DMS 273 treated with DMSO at 0.1 percent for 48 hours (cell line): ENCODE measurements around the gene PTPRN2.
"Not testable (repeated sequence)": the region's sequence is repeated elsewhere in the genome, so short reads cannot be mapped to it uniquely, and the experiment has no call there.

Source experiments
- DNase-seq: peaks from one replicate; lab custom pipeline; 2025; lab: John Stamatoyannopoulos, UW

Gene PTPRN2

DNA sequence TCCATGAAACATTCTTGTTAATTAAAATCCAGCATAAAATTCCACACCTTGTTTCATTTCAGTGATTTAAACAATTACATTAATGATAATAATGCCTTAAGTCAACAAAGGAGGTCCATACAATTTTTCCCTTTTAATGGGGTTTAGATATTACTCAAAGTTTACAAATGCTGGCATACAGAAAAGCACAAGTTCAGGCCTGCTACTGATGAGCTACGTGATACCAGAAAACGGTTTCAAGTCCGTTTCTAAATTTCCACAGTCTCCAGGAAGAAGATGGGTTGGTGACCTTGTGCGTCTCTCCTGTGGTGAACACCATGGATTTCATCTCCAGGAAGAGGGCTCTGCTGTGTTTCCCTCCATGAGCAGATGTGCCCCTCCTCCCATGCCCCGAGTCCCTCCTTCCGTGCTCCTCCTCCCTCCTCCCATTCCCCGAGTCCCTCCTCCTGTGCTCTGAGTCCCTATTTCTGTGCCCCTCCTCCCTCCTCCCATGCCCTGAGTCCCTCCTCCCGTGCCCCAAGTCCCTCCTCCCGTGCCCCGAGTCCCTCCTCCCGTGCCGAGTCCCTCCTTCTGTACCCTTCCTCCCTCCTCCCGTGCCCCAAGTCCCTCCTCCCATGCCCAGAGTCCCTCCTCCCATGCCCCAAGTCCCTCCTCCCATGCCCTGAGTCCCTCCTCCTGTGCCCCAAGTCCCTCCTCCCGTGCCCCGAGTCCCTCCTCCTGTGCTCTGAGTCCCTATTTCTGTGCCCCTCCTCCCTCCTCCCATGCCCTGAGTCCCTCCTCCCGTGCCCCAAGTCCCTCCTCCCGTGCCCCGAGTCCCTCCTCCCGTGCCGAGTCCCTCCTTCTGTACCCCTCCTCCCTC lies 201.9 kb downstream of the PTPRN2 start:
- not testable (repeated sequence) for DNase-seq

DNA sequence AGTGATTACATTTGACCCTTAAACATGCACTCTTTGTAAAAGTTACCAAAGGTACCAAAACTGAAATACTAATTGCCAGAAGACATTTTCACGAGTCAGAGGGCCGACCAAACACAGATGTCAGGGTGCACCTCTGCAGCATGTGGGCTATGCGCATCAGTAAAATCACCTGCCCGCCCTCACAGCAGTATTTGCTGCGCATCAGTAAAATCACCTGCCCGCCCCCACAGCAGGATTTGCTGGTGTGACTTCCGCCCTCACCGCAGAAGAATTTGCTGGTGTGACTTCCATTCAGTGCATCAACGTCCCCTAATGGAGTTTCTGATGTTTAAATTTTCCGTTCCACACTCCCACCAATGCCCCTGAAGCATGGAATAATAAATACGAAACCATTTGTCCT lies 202.9 kb downstream of the PTPRN2 start:
- no peak for DNase-seq

DNA sequence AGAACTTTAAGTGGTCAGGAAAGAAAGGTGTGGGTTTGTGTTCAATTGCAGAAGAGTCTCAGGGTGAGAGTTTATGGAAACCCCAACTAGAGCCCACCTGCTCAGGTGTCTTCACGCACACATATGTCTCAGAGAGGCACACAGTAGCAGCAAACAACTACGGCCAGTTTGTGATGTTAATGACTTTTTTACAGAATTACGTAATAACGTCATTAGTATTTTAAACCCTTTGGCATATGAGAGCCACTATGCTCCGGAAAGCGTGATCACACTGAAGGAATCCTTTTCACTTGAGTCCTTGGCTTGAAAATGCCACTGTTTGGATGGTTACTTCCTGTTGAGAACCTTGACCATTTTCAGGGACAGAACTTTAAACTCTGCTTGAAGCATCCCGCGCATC lies 204.0 kb downstream of the PTPRN2 start:
- DNase-seq, result no peak

DNA sequence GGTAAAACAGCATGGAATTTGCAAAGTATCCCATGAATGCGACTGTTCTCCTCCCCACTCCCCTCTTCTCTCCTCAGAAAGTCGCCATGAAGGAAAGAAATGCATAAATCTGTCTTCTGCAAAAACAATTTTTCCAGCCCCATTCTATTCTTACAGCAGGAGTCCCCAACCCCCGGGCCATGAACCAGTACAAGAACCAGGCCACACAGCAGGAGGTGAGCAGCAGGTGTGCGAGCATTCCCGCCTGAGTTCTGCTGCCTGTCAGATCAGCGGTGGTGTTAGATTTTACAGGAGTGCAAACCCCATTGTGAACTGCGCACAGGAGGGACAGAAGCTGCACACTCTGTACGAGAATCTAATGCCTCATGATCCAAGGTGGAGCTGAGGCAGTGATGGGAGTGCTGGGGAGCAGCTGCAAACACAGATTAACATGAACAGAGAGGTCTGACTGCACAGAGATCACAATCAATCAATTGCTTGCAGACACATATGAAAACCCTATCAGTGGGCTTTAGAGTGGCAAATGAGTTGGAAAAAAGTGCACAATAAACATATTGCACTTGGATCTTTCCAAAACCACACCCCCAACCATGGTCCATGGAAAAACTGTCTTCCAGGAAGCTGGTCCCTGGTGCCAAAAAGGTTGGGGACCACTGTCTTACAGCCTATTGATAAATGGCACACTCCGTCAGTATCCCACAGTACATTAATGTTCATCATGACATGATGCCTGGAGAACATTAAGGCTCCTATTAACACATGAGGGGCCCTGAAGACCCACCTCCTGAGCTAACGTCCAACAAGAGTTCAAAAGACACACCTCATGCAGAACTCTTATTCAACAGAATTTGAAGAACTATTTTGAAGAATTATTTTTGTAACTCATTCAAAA lies 205.0 kb downstream of the PTPRN2 start:
- no peak for DNase-seq

DNA sequence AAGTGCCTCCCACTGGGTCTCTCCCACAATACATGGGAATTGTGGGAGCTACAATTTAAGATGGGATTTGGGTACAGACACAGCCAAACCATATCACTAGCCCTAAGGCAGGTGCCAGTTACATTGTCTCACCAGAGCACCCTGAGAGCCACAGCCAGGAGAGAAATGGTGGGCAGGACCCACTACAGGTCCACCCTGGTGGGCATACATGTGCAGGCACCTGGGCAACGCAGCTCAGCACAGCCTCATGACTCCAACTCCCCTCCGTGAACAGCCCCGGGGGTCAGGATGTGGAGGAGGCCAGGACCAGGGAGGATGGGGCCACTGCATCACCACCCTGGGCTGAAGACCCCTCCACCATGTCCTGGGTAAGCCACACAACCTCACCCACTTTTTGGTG lies 205.7 kb downstream of the PTPRN2 start:
- no peak for DNase-seq

DNA sequence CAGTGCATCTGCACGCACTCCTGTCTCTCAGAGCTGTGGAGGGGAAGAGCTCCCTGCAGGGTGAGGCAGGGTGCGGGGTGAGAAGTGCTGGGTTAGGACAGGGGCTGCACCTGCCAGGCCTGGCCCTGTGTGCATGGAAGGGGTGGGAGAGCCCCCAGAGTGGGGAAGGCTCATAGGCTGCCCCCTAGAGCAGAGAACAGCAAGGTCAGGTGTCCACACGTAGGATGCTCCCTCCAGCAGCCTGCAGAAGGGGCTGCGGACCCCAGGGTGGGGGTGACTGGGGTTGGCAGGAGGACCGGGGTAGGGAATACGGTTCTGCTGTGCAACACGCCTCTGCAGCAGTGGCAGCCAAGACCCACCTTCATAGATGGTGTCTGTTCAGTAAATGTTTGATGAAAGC lies 208.6 kb downstream of the PTPRN2 start:
- no peak for DNase-seq

DNA sequence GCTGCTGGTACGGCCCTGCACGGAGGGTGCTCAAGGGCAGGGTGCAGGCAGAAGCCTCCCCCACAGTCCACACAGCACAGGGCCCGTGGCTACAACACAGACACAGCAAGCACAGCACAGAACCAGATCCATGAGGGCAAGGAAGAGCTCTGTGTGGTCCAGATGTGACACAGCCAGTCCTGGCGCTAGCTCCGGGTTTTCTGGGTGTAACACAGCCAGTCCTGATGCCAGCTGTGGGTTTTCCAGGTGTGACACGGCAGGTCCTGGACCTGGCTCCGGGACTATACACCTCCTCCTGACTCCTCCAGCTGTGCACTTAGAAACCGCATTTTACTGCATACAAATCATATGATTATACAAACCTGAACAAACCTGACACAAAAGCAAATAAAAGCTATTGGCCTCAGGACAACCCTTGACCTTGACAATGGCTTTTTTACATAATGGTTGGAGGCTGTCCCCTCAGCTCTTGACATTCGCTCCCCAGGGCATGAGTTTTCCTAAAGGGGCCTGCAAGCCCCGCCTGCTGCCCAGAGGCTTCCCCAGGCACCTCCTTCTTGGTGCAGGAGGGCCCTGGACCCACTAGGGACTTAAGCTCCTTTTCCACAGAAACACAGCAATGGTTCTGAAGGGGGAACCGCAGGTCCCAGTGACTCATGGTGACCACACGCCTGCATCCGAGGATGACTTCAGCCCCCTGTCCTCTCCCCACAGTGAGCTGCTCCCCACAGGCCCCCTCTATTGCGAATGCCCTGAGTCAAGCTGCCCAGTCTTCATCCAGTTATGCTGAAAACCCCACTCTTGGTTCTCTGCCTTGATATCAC lies 209.6 kb downstream of the PTPRN2 start:
- DNase-seq, result no peak

DNA sequence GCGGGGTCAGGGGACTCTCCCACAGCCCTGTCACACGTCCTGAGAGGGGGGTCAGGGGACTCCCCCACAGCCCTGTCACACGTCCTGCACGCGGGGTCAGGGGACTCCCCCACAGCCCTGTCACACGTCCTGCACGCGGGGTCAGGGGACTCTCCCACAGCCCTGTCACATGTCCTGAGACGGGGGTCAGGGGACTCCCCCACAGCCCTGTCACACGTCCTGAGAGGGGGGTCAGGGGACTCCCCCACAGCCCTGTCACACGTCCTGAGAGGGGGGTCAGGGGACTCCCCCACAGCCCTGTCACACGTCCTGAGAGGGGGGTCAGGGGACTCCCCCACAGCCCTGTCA lies 210.8 kb downstream of the PTPRN2 start:
- DNase-seq, result not testable (repeated sequence)

DNA sequence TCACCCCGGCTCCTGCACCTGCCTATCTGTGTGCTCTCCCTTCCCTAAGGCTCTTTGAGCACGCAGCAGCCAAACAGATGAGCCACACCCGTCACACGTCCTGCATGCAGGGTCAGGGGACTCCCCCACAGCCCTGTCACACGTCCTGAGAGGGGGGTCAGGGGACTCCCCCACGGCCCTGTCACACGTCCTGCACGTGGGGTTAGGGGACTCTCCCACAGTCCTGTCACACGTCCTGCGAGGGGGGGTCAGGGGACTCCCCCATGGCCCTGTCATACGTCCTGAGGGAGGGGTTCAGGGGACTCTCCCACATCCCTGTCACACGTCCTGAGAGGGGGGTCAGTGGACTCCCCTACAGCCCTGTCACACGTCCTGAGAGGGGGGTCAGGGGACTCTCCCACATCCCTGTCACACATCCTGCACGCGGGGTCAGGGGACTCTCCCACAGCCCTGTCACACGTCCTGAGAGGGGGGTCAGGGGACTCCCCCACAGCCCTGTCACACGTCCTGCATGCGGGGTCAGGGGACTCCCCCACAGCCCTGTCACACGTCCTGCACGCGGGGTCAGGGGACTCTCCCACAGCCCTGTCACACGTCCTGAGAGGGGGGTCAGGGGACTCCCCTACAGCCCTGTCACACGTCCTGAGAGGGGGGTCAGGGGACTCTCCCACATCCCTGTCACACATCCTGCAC lies 211.3 kb downstream of the PTPRN2 start:
- DNase-seq, result not testable (repeated sequence)

DNA sequence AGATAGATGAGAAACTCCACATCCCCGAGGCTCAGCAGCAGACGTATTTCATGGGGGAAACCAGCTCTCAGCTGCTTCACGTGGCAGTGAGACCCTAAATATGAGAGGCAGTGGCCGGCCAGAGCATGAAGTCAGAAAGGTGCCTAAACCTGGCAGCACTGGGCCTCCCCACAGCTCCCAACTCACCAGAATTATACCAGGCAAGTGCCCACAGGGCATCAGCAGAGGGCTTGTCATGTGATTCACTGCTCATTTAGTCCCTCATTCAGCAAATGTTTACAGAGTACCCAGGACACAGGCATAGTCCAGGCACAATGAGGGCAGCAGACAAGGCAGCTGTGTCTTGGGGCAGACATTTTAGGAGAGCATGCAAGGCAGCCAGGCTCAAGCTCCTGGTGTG lies 212.6 kb downstream of the PTPRN2 start:
- DNase-seq, result no peak

DNA sequence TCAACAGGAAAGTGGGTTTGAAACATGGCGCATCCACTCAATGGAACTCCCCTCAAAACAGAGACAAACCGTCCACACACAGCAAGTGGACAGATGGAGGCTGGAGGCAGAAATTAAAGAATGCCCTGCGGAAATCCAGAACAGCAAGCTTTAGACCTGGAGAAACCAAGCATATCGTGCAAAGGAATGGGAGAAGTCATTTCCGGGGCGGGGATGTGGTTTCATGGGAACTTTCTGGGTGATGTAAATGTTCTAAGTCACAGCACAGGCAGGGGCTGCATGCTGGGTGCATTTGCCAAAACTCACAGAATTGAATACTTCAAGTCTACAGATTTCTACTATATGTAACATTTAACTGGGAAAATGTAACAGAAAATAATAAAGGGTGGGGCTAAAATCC lies 213.0 kb downstream of the PTPRN2 start:
- no peak for DNase-seq

DNA sequence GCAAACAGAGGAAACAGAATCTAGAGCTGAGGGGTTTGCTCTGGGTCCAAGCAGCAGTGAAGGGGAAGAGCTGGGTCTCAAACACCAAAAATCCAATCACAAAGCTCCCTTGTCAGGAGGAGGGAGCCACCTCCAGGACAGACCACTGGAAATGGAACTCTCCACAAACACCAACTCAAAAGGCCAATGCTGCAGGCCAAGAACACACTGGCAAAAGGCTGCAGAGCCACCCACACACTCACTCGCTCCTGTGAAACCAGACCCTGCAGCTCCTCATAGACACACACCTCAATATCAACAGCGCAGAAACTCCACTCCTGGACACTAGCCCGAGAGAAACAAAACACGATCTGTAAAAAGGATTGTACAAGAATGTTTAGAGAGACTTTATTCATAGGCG lies 213.5 kb downstream of the PTPRN2 start:
- DNase-seq, result no peak

DNA sequence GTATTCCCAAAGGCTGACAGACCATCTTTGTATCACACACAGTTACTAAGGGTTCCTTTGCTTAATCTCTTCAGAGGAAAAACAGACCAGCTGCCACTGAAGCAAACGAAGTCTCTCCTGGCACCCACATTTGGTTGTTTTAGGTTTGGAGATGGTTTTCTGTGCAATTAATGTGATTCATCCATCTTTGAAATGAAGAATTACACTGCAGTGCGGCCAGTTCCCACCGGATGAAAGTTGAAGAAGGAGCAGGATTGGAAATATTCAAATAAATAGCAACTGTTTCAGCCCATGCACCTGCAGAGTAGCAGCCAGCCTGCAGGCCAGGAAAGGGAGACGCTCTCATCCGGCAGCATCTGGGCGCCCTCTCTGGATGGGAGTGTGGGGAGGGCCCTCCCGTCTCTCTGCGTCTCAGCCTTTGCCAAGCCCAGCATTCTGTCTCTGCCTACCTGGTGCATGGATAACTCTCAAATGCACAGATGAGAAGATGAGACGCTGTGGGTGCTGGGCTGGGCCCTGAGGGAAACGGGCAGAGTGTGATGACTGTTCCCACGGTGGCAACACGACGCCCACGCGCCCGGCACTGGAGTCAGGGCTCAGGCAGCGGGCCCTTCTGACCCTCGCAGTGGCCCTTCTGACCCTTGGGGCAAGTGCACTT lies 214.0 kb downstream of the PTPRN2 start:
- no peak for DNase-seq

DNA sequence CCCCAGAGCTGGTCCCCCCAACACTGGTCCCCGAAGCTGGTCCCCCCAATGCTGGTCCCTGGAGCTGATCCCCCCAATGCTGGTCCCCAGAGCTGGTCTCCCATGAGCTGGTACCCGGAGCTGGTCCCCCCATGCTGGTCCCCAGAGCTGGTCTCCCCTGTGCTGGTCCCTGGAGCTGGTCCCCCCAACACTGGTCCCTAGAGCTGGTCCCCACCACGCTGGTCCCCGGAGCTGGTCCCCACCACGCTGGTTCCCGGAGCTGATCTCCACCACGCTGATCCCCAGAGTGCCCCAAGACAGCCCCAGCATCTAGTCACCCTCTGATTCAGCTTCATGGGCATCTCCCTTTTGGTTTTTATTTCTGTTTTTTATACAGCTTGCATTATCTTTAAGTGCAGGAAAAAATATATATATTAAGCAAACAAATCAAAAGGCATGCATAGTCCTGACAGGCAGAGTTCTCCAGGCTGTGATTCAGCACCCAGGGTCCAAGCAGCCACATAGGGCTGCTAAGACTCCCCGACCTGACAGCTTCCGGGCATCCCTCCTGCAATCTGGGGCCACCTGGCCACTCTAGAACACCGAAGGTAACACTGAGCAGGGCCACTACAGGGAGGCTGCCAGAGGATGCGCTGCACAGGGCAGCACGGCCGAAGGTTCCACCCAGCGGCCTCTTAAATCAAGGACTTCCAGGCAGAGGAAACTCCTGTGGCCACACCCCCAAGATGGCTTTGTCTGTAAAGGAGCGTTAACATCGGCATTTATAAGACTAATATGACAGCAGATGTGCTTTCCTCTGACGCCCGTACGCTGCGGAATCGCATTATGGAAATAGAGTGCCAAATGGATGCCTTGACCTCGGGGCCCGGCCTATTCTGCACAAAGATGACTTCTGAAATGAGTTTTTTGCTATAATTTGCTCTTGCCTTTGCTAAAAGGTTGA lies 215.0 kb downstream of the PTPRN2 start:
- no peak for DNase-seq

DNA sequence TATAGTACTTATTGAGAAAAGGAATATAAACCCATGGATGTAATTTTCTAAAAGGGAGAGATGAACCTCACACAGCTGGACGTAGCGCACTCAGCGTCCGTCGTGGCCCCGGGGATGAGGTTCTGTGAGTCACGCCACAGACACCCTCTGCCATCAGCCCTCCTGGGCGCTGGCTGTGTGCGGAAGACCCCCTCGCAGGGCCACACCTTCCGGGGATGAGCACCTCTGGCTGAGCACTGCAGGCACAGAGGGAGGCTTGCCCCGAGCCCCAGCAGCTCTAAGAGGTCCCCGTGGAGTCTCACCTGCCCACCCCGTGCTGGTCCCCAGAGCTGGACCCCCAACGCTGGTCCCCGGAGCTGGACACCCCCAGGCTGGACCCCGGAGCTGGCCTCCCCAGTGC lies 215.8 kb downstream of the PTPRN2 start:
- DNase-seq, result no peak

DNA sequence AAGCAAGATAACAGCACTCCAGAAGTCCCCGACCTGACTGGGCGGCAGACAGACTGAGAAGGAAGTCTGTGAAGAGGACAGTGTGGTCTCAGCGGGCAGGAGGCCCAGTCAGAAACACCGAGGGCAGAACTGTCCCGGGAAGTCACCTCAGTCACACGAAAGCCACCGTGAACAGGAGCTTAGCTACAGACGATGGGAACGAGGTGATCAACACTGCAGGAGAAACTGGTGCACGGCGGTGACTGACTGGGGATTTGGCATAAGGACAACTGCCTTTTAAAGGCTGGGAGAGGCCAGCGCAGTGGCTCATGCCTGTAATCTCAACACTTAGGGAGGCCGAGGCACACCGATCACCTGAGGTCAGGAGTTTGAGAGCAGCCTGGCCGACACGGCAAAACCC lies 217.8 kb downstream of the PTPRN2 start:
- DNase-seq, result no peak

DNA sequence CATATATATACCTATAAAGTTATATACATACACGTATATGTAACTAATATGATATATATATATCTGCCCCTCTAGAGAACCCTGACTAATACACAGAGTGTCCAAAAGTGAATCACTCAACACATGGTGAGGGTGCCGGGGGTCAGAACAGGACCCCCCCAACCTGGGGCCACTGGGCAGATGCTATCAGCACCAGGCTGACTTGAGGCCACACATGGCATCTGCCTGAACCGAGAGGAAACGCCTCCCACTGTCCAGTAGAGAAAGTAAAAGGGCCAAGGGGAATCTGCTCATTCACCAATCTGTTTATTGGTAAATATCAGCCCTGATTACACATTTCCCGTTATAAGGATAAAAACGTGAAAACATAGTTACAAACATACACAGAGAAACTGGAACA lies 218.3 kb downstream of the PTPRN2 start:
- DNase-seq, result no peak

DNA sequence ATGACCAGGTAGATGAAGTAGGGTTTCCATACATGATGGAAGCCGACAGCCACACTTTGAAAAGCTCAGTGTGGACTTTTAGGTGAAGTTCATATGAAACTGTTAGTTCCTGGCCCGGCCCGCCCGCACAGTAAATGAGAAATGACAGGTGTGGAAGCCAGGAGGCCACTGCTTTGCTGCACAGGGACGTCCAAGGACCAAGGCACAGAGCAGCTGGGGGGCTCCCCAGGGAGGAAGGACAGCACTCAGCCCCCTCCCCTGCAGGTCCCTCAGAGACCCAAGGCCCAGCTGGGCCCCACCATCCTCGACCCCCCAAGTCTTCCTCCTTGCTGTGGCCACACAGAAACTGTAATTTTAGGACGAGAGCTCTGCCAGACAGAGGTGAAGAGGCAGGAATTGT lies 219.2 kb downstream of the PTPRN2 start:
- no peak for DNase-seq

DNA sequence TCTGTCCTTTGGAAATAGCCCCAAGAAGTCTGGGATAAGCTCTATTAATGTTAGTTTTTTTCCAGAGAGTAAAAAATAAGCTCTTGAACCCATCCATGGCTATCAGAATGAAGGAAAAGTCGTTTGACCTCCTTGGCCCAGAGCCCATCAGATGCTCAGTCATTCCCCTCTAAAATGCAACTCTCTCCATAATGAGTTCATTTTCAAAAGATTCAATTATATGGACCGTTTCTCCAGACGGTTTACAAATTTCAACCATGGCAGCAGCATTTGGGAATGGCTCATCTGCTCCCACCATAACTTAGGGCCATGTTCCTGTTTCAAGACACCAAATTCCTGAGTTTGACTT lies 220.0 kb downstream of the PTPRN2 start:
- no peak for DNase-seq

DNA sequence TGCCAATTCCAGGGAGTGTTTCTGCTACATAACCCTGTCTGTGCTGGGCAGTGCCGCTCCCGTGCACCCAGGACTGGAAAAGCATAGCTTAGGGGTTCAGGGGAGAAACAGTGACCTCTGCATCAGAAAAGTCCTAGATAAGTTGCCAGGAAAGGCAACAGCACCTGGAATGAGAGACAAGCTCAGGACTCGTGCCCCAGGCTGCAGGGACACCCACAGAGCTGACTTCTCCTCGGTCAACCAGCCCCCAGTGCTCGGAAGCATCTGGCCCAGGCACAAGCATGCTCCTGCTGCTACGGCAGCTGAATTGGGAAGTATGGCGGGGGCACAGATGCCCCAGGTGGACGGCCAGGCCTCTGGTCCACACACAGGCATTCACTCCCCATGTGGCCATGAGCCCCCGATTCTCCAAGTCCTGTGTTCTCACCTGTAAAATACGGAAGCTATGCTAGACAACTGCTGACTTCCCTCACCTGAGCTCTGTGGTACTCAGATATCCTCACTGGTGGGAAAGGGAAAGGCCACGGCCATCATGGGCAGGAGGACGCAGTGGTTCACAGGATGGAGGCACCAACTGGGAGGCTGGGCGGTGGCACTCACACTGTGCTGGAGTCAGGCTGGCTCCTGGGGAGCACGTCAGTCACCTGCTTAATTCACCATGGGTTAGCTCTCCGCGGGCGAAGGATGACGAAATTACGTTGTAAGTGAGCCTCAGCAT lies 220.5 kb downstream of the PTPRN2 start:
- DNase-seq, result no peak
